A673 (cell line): Measurements from ENCODE around the gene MAGI1. TPM values are rescaled to one million over a fixed set of nuclear protein-coding genes. Genes with fewer than 3 reads are reported as not detected.

Experiments
- BruUV-seq: library from RNA; stranded (reverse); fragments of 400-500 nt; replicated peaks from 2 replicates; lab custom pipeline; 2021; lab: Mats Ljungman, UMichigan
- CTCF ChIA-PET: fragments of 300-600 bp; sonication (Branson Sonifier 250); formaldehyde crosslinking; loops from one replicate; lab custom pipeline; 2022; ENCODE audit warnings: antibody characterized with exemption; lab: Charles Lee
- POLR2A ChIA-PET: fragments of 300-600 bp; sonication (Branson Sonifier 250); formaldehyde crosslinking; loops from one replicate; lab custom pipeline; 2022; ENCODE audit warnings: antibody characterized with exemption; ENCODE audit not compliant: low non-redundant PET; lab: Charles Lee
- DNase-seq: peaks from one replicate; pipeline ENCODE4 v3.0.0-alpha.2; 2015; ENCODE audit warnings: low spot score
- H3K27ac ChIP-seq: fragments of 200-600 bp; sonication (generic); 2 replicates; pipeline ENCODE4 v1.5.1; 2016; ENCODE audit warnings: mixed run types, low read depth, mild to moderate bottlenecking, mixed read lengths, antibody characterized with exemption, low read length; ENCODE audit not compliant: poor library complexity, severe bottlenecking
- H3K27me3 ChIP-seq: fragments of 200-600 bp; sonication (generic); replicated peaks from 2 replicates; pipeline ENCODE4 v1.6.1; 2017; ENCODE audit warnings: mixed run types, low read depth, mild to moderate bottlenecking, mixed read lengths, antibody characterized with exemption, low read length; ENCODE audit not compliant: insufficient read depth, poor library complexity
- H3K36me3 ChIP-seq: fragments of 200-600 bp; sonication (generic); 2 replicates; pipeline ENCODE4 v1.6.1; 2016; ENCODE audit warnings: mixed run types, mild to moderate bottlenecking, mixed read lengths, antibody characterized with exemption, low read length; ENCODE audit not compliant: insufficient read depth, poor library complexity, severe bottlenecking
- H3K4me1 ChIP-seq: fragments of 200-600 bp; sonication (generic); 2 replicates; pipeline ENCODE4 v1.6.1; 2017; ENCODE audit warnings: mixed run types, mild to moderate bottlenecking, mixed read lengths, antibody characterized with exemption, low read length; ENCODE audit not compliant: insufficient read depth, poor library complexity, severe bottlenecking
- H3K4me3 ChIP-seq: fragments of 200-600 bp; sonication (generic); 2 replicates; pipeline ENCODE4 v1.5.1; 2016; ENCODE audit warnings: low read depth, mixed run types, mild to moderate bottlenecking, mixed read lengths, low read length; ENCODE audit not compliant: poor library complexity, severe bottlenecking
- H3K9me3 ChIP-seq: fragments of 200-600 bp; sonication (generic); 2 replicates; pipeline ENCODE4 v1.6.1; 2016; ENCODE audit warnings: mixed run types, low read depth, mild to moderate bottlenecking, mixed read lengths, antibody characterized with exemption, low read length; ENCODE audit not compliant: poor library complexity, severe bottlenecking
- EZH2 ChIP-seq: fragments of 200-600 bp; sonication (generic); IDR thresholded peaks from 2 replicates; pipeline ENCODE4 v1.6.1; 2017; ENCODE audit warnings: borderline replicate concordance, low read depth, mild to moderate bottlenecking, mixed read lengths, antibody characterized with exemption, low read length; ENCODE audit not compliant: poor library complexity, severe bottlenecking
- intact Hi-C: fragments of 100-400 bp; cut with micrococcal nuclease; formaldehyde crosslinking; loops from one replicate; pipeline ENCODE4 v1.10.0; 2022; ENCODE audit not compliant: unreplicated experiment
- total RNA-seq: library from RNA; stranded (reverse); gene quantifications from 2 replicates; pipeline ENCODE4 v1.2.3, GENCODE V29; 2021
- TF ChIP-seq, protein P1 (sequence below): fragments of 300-800, 200-600 bp; sonication (generic); conservative IDR thresholded peaks from 2 replicates; pipeline ENCODE4 v1.5.1; 2017; ENCODE audit warnings: low read depth, mild to moderate bottlenecking, antibody characterized with exemption, low read length, moderate library complexity, mixed read lengths

The MAGI1 gene
- total RNA-seq, 1 experiment from 2014 or later = 30.5 TPM

DNA sequence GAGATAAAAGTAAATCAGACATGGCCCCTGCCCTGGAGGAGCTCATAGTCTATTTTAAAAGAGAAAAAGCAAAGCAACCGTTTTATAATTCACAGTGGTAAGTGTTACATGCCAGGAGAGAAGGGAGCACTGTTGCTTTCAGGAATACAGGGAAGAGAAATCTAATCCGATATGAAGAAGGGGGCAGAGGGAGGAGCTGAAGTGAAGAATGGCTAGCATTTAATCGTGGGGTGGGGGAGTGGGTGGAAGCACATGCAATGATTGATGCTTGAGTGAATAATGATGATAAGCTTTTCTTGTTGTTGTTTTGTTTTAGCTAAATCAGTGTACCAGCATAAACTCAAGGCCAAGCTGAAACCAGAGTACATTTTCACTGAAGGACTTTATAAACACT, 629.5 kb downstream of the MAGI1 start:
- POLR2A ChIA-PET = no interaction called here
- no peak for TF ChIP-seq EZH2
- TF ChIP-seq, protein P1, sequence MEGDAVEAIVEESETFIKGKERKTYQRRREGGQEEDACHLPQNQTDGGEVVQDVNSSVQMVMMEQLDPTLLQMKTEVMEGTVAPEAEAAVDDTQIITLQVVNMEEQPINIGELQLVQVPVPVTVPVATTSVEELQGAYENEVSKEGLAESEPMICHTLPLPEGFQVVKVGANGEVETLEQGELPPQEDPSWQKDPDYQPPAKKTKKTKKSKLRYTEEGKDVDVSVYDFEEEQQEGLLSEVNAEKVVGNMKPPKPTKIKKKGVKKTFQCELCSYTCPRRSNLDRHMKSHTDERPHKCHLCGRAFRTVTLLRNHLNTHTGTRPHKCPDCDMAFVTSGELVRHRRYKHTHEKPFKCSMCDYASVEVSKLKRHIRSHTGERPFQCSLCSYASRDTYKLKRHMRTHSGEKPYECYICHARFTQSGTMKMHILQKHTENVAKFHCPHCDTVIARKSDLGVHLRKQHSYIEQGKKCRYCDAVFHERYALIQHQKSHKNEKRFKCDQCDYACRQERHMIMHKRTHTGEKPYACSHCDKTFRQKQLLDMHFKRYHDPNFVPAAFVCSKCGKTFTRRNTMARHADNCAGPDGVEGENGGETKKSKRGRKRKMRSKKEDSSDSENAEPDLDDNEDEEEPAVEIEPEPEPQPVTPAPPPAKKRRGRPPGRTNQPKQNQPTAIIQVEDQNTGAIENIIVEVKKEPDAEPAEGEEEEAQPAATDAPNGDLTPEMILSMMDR = no peak
- no TSS peak for BruUV-seq
- Histone ChIP-seq H3K36me3 (no peaks in the 10 kb centered on the region), H3K27ac (no peak overlapping the region), H3K27me3 (no peaks in the 10 kb centered on the region), H3K9me3 (no peaks in the 10 kb centered on the region), H3K4me1 (peaks cover 3% of the 10 kb centered on the region), H3K4me3 (no peak overlapping the region)
- no peak for DNase-seq
- intact Hi-C loops = no loop called here
- CTCF ChIA-PET = interaction anchor here (0.7 kb wide), 1 partner anchor 33 kb away, joined by 3 read pairs; no protein-coding TSS in a partner anchor

DNA sequence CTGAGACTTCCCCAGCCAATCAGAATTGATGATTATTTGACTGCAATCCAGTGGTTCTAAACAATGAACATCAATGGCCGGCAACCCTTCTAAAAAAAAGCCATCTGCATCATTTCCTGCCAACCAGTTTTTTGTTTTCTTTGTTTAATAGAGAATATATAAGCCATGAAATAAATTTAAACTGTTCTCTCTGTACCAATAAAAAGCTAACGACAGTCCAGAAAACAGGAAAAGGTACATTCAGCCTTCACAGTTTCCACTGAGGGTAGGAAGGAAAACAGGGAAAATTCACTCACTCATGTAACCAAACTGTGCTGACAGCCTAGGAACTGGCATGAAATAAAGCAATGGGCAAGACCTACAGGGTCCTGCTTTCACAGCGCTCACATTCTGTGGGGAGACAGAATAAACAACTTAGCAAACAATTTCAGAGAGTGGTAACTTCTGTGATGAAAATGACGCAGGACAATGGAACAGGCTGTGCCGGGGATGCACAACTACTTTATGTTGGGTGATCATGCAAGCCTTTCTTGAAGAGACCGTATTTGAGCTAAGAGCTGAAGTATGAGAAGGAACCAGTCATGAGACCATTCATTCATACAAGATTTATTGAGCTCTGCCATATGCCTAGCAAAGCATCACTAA, 630.1 kb downstream of the MAGI1 start:
- no peak for DNase-seq
- no peaks in the 10 kb centered on the region for H3K27me3 ChIP-seq
- TF ChIP-seq, protein P1 = no peak
- no peak for TF ChIP-seq EZH2
- ChIA-PET POLR2A (no interaction called here), CTCF (interaction anchor here (0.7 kb wide), 1 partner anchor 32 kb away, joined by 3 read pairs; no protein-coding TSS in a partner anchor)
- H3K4me3 ChIP-seq = no peak overlapping the region
- H3K36me3 ChIP-seq = no peaks in the 10 kb centered on the region
- no TSS peak for BruUV-seq
- no peak overlapping the region for H3K27ac ChIP-seq
- H3K4me1 ChIP-seq = peaks cover 3% of the 10 kb centered on the region
- no peaks in the 10 kb centered on the region for H3K9me3 ChIP-seq
- intact Hi-C loops = no loop called here

DNA sequence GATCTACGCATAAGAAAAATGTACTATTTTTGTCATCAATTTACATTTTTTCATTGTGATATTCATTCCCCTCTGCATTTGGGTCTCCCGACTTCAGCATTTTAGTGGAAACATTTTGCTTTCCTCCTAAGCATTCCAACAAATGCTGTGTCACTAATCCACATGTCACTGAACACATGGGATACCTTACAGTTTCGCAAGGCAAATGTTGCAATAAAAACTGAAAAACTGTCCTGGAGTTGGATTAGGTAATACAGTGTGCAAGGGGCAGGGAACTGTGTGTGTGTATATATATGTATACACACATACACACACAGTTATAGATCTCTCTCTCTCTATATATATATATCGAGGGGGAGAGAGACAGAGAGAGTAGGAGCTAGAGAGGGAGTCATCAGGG, 632.2 kb downstream of the MAGI1 start:
- Histone ChIP-seq H3K9me3 (no peaks in the 10 kb centered on the region), H3K27ac (no peak overlapping the region), H3K36me3 (no peaks in the 10 kb centered on the region), H3K4me1 (peaks cover 3% of the 10 kb centered on the region), H3K27me3 (no peaks in the 10 kb centered on the region), H3K4me3 (no peak overlapping the region)
- BruUV-seq = no TSS peak
- TF ChIP-seq EZH2 = no peak
- TF ChIP-seq, protein P1 = no peak
- CTCF ChIA-PET = no interaction called here
- intact Hi-C loops = no loop called here
- no peak for DNase-seq
- POLR2A ChIA-PET = no interaction called here
